Heart right ventricle (tissue), 16 donors: ENCODE measurements around the gene GPR176. TPM values are rescaled to one million over a fixed set of nuclear protein-coding genes. Genes with fewer than 3 reads are reported as not detected.

Source experiments
- ATAC-seq, 8 donors: fragments of 200-7000 bp; cut with Tn5 transposase; one replicate each; pipeline ENCODE4 v1.9.1; 2020; ENCODE audit warnings: mild to moderate bottlenecking in 8 of 8, moderate library complexity in 8 of 8, moderate number of reproducible peaks in 1 of 8
- DNase-seq, 2 donors: peaks; one replicate each; pipeline ENCODE4 v3.0.0-alpha.2; 2020
- H3K27ac ChIP-seq, 10 donors: fragments of 200-600 bp; sonication (generic) in 2 of 10; one replicate each; pipeline versions ENCODE4 v1.5.0 to v1.8.0; 2020 to 2022; ENCODE audit warnings: mild to moderate bottlenecking in 3 of 10
- H3K27me3 ChIP-seq, 7 donors: fragments of 200-600 bp; one replicate each; pipeline ENCODE4 v1.8.0; 2021 to 2022; ENCODE audit warnings: mild to moderate bottlenecking in 2 of 7
- H3K36me3 ChIP-seq, 9 donors: fragments of 200-600 bp; sonication (generic) in 1 of 9; one replicate each; pipeline versions ENCODE4 v1.5.0 to v1.8.0; 2020 to 2022; ENCODE audit warnings: mild to moderate bottlenecking in 2 of 9
- H3K4me1 ChIP-seq, 9 donors: fragments of 200-600 bp; sonication (generic) in 1 of 9; one replicate each; pipeline versions ENCODE4 v1.5.0 to v1.8.0; 2020 to 2022; ENCODE audit warnings: mild to moderate bottlenecking in 4 of 9
- H3K4me3 ChIP-seq, 10 donors: fragments of 200-600 bp; sonication (generic) in 2 of 10; one replicate each; pipeline versions ENCODE4 v1.5.0 to v1.8.0; 2020 to 2022; ENCODE audit warnings: mild to moderate bottlenecking in 7 of 10, moderate library complexity in 2 of 10
- H3K9me3 ChIP-seq, 11 donors: fragments of 200-600 bp in 10 of 11; sonication (generic) in 2 of 11; one replicate each; pipeline versions ENCODE4 v1.5.0 to v1.8.0; 2013 to 2022; ENCODE audit warnings: mild to moderate bottlenecking in 2 of 11, control low read depth in 1 of 11, moderate library complexity in 1 of 11
- WGBS, 2 donors: extraction: QIAGEN DNeasy Blood & Tissue Kit; methylation state at CpG; one replicate each; pipeline ENCODE4 v1.1.7; 2013; ENCODE audit warnings: inconsistent platforms in 1 of 2; 5-methylcytosine and 5-hydroxymethylcytosine counted together
- intact Hi-C, 10 donors: fragments of 100-400 bp; cut with DNase I; formaldehyde crosslinking; loops; one replicate each; pipeline versions ENCODE4 v1.11.1 to v1.14.2; 2022
- polyA plus RNA-seq, 2 donors: library from polyadenylated mRNA; stranded (reverse); fragments of 200-250 nt; gene quantifications; one replicate each; pipeline ENCODE4 v1.2.3, GENCODE V29; 2013
- total RNA-seq, 10 donors: library from RNA; stranded (reverse); fragmentation: NEBNext Ultra II Directional in 3 of 10; extraction: Animal tissue kit (Norgen Biotek cat#: 25700) in 3 of 10; gene quantifications; one replicate each; pipeline versions ENCODE4 v1.2.1 to v1.2.4, GENCODE V29; 2021 to 2023
- TF ChIP-seq, protein P1 (sequence below), 9 donors: fragments of 200-600 bp; sonication (generic) in 2 of 9; IDR thresholded peaks; one replicate each; pipeline versions ENCODE4 v1.5.0 to v1.8.0; 2021 to 2022; ENCODE audit warnings: antibody characterized with exemption in 9 of 9, mild to moderate bottlenecking in 5 of 9, moderate library complexity in 1 of 9
- donor health status: Arrhythmogenic right ventricular cardiomyopathy.
- donor health status: ischemic (EF 13 %, LVEDD 7.1; RV severe dilation, severe dysfunction).
- donor health status: healthy with polysubstance abuse.
- donor health status: DM: no; HTN: yes; CAD: no.
- donor health status: DM: no; HTN: no; CAD: no.
- donor health status: ischemic (EF 25% LVEDD 6.9; RV normal size, moderate dysfunction).
- donor health status: ischemic (EF 25% LVEDD 5.7; RV mildly dilated, moderate dysfunction).
- donor health status: healthy.
- donor health status: DM: yes; HTN: yes; CAD: no.
- donor health status: Ischemic cardiomyopathy.
- donor health status: ischemic (EF 35%, LVEDD 5.7; RV mildly dilated, moderate dysfunction).
- donor health status: nonischemic (EF 11% LVEDD 7.7; RV severe dilation, severe dysfunction).
- donor health status: DM: yes; HTN: yes; CAD: no.
- donor health status: PGD.
- donor health status: ischemic (EF 29% LVEDD 5.4; RV normal size, mild dysfunction).
- donor health status: nonischemic (EF 23%, LVEDD 6.1; RV moderate dilation, normal function).

The GPR176 gene
- total and polyA plus RNA-seq, 12 donors, result 0.87 to 3.1 (median 1.6) TPM

DNA sequence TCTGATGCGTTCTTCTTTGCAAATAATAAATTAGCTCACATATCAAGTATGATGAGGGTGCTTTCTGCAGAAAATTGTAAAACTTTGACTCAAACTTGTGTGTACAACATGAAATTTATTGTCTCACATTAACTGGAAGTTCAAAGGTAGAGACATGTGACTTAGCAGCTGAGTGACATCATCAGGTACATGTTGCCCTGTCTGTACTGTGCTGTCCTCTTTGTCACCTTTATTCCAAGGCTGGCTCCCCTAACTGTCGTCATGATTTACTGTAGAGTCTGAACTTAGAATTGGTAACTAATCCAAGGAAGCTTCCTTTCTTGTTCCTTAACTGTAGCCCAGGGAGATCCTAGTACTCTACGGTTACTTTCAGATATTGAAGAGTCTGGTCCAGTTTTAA, 125.1 kb downstream of the GPR176 start:
- TF ChIP-seq, protein P1, sequence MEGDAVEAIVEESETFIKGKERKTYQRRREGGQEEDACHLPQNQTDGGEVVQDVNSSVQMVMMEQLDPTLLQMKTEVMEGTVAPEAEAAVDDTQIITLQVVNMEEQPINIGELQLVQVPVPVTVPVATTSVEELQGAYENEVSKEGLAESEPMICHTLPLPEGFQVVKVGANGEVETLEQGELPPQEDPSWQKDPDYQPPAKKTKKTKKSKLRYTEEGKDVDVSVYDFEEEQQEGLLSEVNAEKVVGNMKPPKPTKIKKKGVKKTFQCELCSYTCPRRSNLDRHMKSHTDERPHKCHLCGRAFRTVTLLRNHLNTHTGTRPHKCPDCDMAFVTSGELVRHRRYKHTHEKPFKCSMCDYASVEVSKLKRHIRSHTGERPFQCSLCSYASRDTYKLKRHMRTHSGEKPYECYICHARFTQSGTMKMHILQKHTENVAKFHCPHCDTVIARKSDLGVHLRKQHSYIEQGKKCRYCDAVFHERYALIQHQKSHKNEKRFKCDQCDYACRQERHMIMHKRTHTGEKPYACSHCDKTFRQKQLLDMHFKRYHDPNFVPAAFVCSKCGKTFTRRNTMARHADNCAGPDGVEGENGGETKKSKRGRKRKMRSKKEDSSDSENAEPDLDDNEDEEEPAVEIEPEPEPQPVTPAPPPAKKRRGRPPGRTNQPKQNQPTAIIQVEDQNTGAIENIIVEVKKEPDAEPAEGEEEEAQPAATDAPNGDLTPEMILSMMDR (IDR thresholded peaks at IDR 0.05), result no peak
- Histone ChIP-seq H3K36me3 (no peaks in the 10 kb centered on the region), H3K27ac (no peak overlapping the region), H3K4me1 (peaks cover 0 to 11% (median 4%) of the 10 kb centered on the region in 9 donors), H3K4me3 (no peak overlapping the region), H3K9me3 (no peaks in the 10 kb centered on the region), H3K27me3 (no peaks in the 10 kb centered on the region)
- ATAC-seq (no peak), DNase-seq (no peak)
- 90 to 95% methylated on average over 3 of the region's 3 CpGs for WGBS, 2 donors
- intact Hi-C loops, result loop anchor here in 2 of 10 donors (10.0 kb wide), 1 partner anchor 80 kb away; no protein-coding TSS in a partner anchor

DNA sequence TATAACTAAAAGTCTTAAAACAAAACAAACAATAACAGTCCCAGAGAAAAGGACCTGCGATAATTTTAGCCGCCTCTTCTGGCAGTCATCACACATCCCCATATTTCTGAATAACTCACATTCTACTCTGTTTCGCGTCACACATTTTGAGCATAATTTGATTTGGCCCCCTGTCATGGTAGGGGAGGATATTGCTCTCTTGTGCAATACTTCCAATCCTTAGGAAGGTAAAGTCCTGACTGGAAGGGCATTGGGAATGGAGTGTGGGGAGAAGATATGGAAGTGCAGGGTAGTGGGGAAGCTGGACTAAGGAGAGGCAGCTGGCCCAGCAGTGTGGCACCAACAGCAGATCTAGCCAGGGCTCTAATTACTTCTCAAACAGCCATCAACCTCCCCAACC, 126.1 kb downstream of the GPR176 start:
- Histone ChIP-seq H3K4me3 (no peak overlapping the region), H3K4me1 (peaks cover 0 to 11% (median 4%) of the 10 kb centered on the region in 9 donors), H3K9me3 (no peaks in the 10 kb centered on the region), H3K36me3 (no peaks in the 10 kb centered on the region), H3K27me3 (no peaks in the 10 kb centered on the region), H3K27ac (peak overlapping the region in 2 of 10 donors; percentile 35 to 70)
- DNase-seq (no peak), ATAC-seq (no peak)
- intact Hi-C loops, result loop anchor here in 2 of 10 donors (10.0 kb wide), 1 partner anchor 81 kb away; no protein-coding TSS in a partner anchor
- 75 to 86% methylated on average over 4 of the region's 4 CpGs for WGBS, 2 donors
- TF ChIP-seq, protein P1 (IDR thresholded peaks at IDR 0.05), result no peak

DNA sequence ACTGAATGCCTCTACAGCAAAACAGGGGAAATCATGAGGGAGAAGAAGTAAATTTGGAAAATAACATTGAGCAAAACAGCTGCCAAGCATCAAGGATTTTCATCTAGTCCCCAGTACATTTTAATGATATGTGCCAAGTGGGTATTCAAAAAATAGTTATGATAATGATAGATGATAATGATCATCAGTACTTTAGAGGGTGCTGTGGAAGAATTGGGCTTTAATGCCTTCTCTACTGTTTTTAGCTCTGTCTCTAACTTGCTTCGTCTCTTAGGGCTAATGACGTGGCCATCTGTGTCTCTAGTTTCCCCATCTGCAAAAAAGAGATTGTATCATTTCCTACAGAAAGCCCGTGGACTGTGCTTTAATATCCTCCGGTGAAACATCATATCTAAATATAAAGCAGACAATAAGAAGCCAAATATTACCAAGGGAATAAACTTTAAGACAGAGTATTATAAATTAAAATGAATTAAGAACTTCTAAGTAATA, 127.2 kb downstream of the GPR176 start:
- H3K4me3 ChIP-seq, result no peak overlapping the region
- DNase-seq, result no peak
- H3K4me1 ChIP-seq, result peaks cover 0 to 11% (median 4%) of the 10 kb centered on the region in 9 donors
- peak in 6 of 8 donors; percentile 61 to 88 (median 84) for ATAC-seq
- peak overlapping the region in 4 of 10 donors; percentile 17 to 70 (median 34) for H3K27ac ChIP-seq
- H3K9me3 ChIP-seq, result no peaks in the 10 kb centered on the region
- no peaks in the 10 kb centered on the region for H3K36me3 ChIP-seq
- no peaks in the 10 kb centered on the region for H3K27me3 ChIP-seq
- intact Hi-C loops, result loop anchor here in 2 of 10 donors (10.0 kb wide), 1 partner anchor 82 kb away; no protein-coding TSS in a partner anchor
- WGBS, 2 donors, result 35 to 39% methylated on average over 4 of the region's 4 CpGs
- TF ChIP-seq, protein P1 (IDR thresholded peaks at IDR 0.05), result no peak

DNA sequence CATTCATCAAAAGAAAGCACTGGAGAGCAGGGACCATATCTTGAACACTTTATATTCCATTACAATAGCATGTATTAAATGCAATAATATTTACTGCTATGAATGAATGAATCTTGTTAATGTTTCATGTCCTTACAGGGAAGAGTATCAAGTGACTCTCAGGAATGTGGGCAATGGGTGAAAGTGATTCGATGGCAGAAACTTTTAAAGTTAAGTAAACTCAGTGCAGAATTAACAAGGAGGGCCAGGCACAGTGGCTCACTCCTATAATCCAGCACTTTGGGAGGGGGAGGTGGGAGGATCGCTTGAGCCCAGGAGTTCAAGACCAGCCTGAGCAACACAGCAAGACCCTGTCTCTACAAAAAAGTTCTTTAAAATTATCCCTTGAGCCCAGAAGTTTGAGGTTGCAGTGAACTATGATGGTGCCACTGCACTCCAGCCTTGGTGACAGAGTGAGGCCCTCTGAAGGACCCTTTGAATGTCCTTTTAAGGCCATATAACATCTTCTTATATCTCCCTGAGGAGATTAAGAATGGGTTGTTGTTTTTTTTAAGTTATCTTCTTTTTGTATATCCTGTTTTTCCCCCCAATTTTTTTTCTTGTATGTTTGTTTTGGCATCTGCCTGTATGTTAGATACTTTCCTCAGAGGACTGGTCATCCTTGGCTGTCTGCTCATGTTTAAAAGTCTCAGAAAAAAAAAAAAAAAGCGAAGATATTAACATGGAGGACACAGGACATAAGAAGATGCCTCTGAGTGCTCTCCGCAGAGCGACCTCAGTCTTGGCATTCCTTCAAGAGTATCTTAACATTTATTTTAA, 127.8 kb downstream of the GPR176 start:
- TF ChIP-seq, protein P1 (IDR thresholded peaks at IDR 0.05), result no peak
- no peaks in the 10 kb centered on the region for H3K36me3 ChIP-seq
- intact Hi-C loops, result loop anchor here in 2 of 10 donors (10.0 kb wide), 1 partner anchor 83 kb away; no protein-coding TSS in a partner anchor
- DNase-seq (no peak), ATAC-seq (peak in 7 of 8 donors; percentile 53 to 89 (median 71))
- WGBS, 2 donors, result 55 to 71% methylated on average over 5 of the region's 5 CpGs
- peak overlapping the region in 6 of 10 donors; percentile 0 to 70 (median 40) for H3K27ac ChIP-seq
- H3K4me3 ChIP-seq, result no peak overlapping the region
- H3K4me1 ChIP-seq, result peaks cover 0 to 11% (median 5%) of the 10 kb centered on the region in 9 donors
- no peaks in the 10 kb centered on the region for H3K27me3 ChIP-seq
- no peaks in the 10 kb centered on the region for H3K9me3 ChIP-seq
